Tibial artery (tissue), 4 donors: ENCODE measurements around the gene INIP.
"Not testable (repeated sequence)": the region's sequence is repeated elsewhere in the genome, so short reads cannot be mapped to it uniquely, and the experiment has no call there.

Source experiments
- DNase-seq, 2 donors: peaks; one replicate each; pipeline ENCODE4 v3.0.0-alpha.2; 2019
- H3K27ac ChIP-seq, 2 donors: fragments of 200-600 bp; sonication (generic) in 1 of 2; 1 replicate in 1 of 2; 2 replicates in 1 of 2; pipeline ENCODE4 v1.5.1; 2018 to 2019; ENCODE audit warnings: mild to moderate bottlenecking in 1 of 2
- H3K27me3 ChIP-seq, 2 donors: fragments of 200-600 bp; sonication (generic) in 1 of 2; one replicate each; pipeline versions ENCODE4 v1.5.1 to v1.6.0; 2016 to 2019
- H3K36me3 ChIP-seq, 3 donors: fragments of 200-600 bp; sonication (generic) in 2 of 3; one replicate each; pipeline ENCODE4 v1.5.1; 2016 to 2019; ENCODE audit warnings: mild to moderate bottlenecking in 2 of 3
- H3K4me1 ChIP-seq, 4 donors: fragments of 200-600 bp; sonication (generic) in 2 of 4; 1 replicate in 3 of 4; 2 replicates in 1 of 4; pipeline ENCODE4 v1.5.1; 2016 to 2019
- H3K4me3 ChIP-seq, 2 donors: fragments of 200-600 bp; sonication (generic) in 1 of 2; 1 replicate in 1 of 2; 2 replicates in 1 of 2; pipeline ENCODE4 v1.5.1; 2018 to 2019; ENCODE audit warnings: mild to moderate bottlenecking in 2 of 2
- H3K9me3 ChIP-seq, 3 donors: fragments of 200-600 bp; sonication (generic) in 1 of 3; one replicate each; pipeline ENCODE4 v1.5.1; 2016 to 2019
- CTCF ChIP-seq, 2 experiments: fragments of 200-600 bp in 1 of 2; fragments of 450-650 bp in 1 of 2; IDR thresholded peaks; one replicate each; pipeline ENCODE4 v1.5.1; 2017 to 2019; ENCODE audit warnings: antibody characterized with exemption in 2 of 2, mild to moderate bottlenecking in 1 of 2, moderate library complexity in 1 of 2
- intact Hi-C: fragments of 100-400 bp; cut with DNase I; formaldehyde crosslinking; loops from one replicate; pipeline ENCODE4 v1.15.0; 2023; ENCODE audit warnings: low total_unique reads

Gene INIP

GRCh38 chr9:112694706-112695555 is 23.0 kb downstream of the INIP start:
- Histone ChIP-seq H3K4me1 (no peaks in the 10 kb centered on the region), H3K4me3 (no peak overlapping the region), H3K9me3 (no peaks in the 10 kb centered on the region), H3K36me3 (peaks cover 38 to 50% (median 41%) of the 10 kb centered on the region in 3 donors), H3K27me3 (no peaks in the 10 kb centered on the region), H3K27ac (no peak overlapping the region)
- intact Hi-C loops, result no loop called here
- no peak for DNase-seq
- no peak for TF ChIP-seq CTCF (IDR thresholded peaks at IDR 0.05)

- no peaks in the 10 kb centered on the region for H3K9me3 ChIP-seq
- H3K27ac ChIP-seq, result no peak overlapping the region
- DNase-seq, result no peak
- no peak for TF ChIP-seq CTCF (IDR thresholded peaks at IDR 0.05)
- intact Hi-C loops, result no loop called here
- peaks cover 47 to 86% (median 48%) of the 10 kb centered on the region in 3 donors for H3K36me3 ChIP-seq
- no peak overlapping the region for H3K4me3 ChIP-seq
- H3K4me1 ChIP-seq, result no peaks in the 10 kb centered on the region
- no peaks in the 10 kb centered on the region for H3K27me3 ChIP-seq
These were observed 28.7 kb downstream of the INIP start for GRCh38 chr9:112689161-112689740.

GRCh38 chr9:112680731-112681402 is 37.0 kb downstream of the INIP start:
- TF ChIP-seq CTCF (IDR thresholded peaks at IDR 0.05), result no peak
- no peaks in the 10 kb centered on the region for H3K4me1 ChIP-seq
- H3K27me3 ChIP-seq, result no peaks in the 10 kb centered on the region
- H3K9me3 ChIP-seq, result peaks cover 6 to 19% (median 8%) of the 10 kb centered on the region in 3 donors
- no peak overlapping the region for H3K4me3 ChIP-seq
- no peak for DNase-seq
- intact Hi-C loops, result no loop called here
- no peak overlapping the region for H3K27ac ChIP-seq
- peaks cover 0 to 22% (median 7%) of the 10 kb centered on the region in 3 donors for H3K36me3 ChIP-seq

- no peak overlapping the region for H3K4me3 ChIP-seq
- no peaks in the 10 kb centered on the region for H3K27me3 ChIP-seq
- H3K36me3 ChIP-seq, result no peaks in the 10 kb centered on the region
- peaks cover 6 to 19% (median 8%) of the 10 kb centered on the region in 3 donors for H3K9me3 ChIP-seq
- no peak for DNase-seq
- H3K27ac ChIP-seq, result no peak overlapping the region
- H3K4me1 ChIP-seq, result no peaks in the 10 kb centered on the region
- intact Hi-C loops, result no loop called here
- TF ChIP-seq CTCF (IDR thresholded peaks at IDR 0.05), result no peak
These were observed 40.9 kb downstream of the INIP start for GRCh38 chr9:112677040-112677439.

GRCh38 chr9:112673221-112673620 is 44.7 kb downstream of the INIP start:
- H3K36me3 ChIP-seq, H3K27me3 ChIP-seq, intact Hi-C loops, DNase-seq, H3K27ac ChIP-seq, H3K4me1 ChIP-seq, H3K4me3 ChIP-seq: not testable (repeated sequence)
- H3K9me3 ChIP-seq, result peaks cover 4 to 12% (median 6%) of the 10 kb centered on the region in 3 donors
